ENCODE measurements around the gene GPR25.

Gene GPR25

GRCh38 chr1:200872446-200873115, at the start of gene GPR25:
TSS of gene GPR25 (plus strand) at chr1:200872981. CDS start at chr1:200873038, 57 bp downstream.
- DNase-seq, result no peak

DNA sequence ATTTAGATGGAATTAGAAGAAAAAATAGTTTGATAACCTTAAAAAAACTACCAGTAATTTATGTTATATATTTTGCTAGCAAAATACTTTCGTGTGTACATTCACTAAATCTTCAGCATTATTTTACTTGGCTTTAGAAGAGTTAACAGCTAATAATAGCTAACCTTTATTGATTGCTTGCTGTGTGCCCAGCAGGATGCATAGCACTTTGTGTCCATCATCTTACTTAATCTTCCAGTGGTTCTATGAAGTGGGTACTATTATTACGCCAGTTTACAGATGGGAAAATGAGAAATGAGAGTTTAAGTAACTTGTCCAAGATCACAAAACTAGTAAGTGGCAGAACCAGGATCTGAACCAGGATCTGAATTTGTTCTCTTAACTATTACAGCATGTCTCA, 41.7 kb upstream of the GPR25 start:
- no peak for DNase-seq

GRCh38 chr1:200834383-200834782, 38.4 kb upstream of the GPR25 start:
- no peak for DNase-seq

DNA sequence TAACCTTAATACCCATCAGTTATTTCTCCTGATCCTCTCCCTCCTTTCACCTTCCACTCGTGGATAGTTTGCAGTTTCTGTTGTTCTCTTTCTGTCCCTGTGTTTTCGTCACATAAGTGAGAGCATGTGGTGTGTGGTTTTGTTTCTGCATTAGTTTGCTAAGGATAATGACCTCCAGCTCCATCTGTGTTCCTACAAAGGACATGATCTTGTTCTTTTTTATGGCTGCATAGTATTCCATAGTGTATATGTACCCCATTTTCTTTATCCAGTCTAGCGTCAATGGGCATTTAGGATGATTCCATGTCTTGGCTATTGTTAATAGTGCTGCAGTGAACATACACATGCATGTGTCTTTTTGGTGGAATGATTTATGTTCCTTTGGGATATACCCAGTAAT, 36.6 kb upstream of the GPR25 start:
- DNase-seq, result no peak

GRCh38 chr1:200837931-200838571, 34.7 kb upstream of the GPR25 start:
- DNase-seq, result peak; percentile 44

DNA sequence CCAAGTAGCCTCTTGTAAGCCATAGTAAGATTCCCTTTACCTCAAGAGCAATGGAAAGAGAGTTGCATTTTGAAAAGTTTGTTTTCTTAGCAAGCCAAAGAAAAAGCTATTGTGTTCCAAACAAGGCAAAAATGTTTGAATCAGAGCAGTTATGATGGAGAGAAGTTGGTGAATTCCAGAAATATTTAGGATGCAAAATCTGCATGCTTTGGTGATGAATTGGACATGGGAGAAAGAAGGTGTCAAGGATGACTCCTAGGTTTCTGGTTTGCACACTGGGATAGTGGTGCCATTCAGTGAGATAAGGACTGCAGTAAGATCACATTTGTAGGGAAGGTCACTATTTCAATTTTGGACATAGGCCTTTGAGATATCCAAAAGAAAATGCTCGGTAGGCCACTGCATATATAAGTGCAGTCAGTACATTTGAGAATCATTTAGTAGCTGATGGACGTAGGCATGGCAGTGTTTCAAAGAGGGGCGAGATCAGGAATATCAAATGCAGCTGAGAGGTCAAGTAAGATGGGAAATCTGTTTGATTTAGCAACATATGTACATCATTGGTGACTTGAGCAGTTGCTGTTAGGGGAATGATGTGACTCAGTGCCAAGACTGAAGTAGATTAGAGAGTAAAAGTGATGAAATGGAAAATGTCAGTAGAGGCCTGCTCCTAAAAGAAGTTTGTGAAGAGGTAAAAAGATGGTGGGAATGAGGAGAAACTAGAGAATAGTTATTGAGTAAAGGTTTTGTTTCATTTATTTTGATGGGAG, 33.9 kb upstream of the GPR25 start:
- peak; percentile 72 for DNase-seq

GRCh38 chr1:200845360-200845759, 27.4 kb upstream of the GPR25 start:
- DNase-seq, result no peak

- no peak for DNase-seq
Observed at GRCh38 chr1:200846398-200846797, 26.4 kb upstream of the GPR25 start.

DNA sequence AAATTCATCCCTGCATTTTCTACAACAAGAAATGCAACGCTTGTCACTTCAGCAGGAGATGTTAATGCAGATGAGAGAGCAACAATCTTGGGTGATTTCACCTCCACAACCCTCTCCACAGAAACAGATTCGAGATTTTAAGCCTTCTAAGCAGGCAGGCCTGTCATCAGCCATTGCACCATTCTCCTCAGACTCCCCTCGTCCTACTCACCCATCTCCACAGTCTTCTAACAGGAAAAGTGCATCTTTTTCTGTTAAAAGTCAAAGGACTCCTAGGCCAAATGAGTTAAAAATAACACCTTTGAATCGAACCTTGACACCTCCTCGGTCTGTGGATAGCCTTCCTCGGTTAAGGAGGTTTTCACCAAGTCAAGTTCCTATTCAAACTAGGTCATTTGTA, 23.4 kb upstream of the GPR25 start:
- no peak for DNase-seq

- no peak for DNase-seq
Observed at GRCh38 chr1:200850554-200850953, 22.2 kb upstream of the GPR25 start.

DNA sequence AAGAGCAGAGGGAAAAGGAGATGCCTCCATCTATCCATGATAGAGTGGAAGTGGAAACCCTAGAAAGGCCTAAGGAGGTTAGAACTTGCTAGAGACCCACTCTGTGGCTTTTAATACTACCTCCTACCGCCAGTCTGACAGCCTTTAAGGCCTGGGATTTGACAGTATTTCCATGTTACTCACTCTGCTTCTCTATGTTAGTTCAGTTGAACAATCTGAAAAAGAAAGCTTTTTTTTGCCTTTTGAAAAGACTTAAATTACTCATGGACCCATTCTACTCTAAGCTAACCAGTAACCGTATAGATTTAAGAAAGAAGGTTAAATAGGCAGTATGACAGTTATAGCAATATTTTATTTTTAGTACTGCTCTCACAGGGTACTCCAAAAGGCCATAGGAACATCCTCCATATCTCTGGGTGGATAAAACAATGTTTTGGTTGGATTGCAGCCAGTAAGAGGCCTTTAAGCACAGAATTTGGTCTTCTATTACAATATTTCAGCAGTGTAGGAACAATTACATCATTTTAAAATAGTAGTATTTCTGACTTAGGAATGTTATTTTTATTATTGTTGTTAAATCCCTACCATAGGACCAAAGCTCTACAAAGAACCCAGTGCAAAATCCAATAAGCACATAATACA, 15.9 kb upstream of the GPR25 start:
- peak; percentile 84 for DNase-seq

DNA sequence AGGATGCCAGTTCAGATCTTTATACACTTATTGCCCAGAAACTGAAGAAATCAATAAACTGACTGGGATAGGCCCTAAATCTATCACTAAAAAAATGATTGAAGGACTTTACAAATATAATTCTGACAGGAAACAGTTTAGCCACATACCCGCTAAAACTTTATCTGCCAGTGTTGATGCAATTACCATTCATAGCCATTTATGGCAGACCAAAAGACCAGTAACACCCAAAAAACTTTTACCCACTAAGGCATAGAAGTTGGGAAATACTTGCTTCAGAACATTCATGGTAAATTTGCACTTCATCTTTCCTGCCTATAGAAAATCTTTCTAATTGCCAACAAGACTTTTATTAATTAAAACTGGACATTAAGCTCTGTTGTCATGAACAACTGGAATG, 15.0 kb upstream of the GPR25 start:
- no peak for DNase-seq

DNA sequence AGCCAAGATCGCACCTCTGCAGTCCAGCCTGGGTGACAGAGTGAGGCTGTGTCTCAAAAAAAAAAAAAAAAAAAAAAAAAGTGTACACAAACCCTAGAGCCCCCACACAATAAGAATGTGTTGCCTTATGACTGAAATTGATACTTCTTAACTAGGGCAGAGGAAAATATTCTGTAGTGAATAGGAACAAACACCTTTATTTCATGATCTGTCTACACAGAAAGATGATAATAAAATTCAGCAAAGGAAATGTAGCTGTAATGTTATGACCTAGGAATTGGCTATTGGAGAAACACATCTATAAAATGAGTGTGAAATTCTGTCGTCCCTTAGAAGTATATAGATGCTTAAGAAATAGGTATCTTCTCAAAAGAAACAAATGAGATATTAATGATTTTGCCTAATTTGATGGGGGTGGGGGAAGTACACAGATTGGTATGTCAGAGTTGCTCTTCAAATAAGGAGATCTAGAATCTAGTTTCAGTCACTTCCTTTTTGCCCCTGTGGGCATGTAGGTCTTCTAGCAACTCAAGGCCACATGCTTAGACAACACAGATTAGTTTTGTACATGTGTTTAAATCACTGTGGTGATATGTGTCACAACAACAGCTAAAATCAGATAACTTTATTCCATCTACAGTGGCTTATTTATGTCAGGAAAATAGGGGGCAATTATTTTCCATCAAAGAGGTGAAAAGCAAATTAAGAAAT, 10.7 kb upstream of the GPR25 start:
- DNase-seq, result no peak

DNA sequence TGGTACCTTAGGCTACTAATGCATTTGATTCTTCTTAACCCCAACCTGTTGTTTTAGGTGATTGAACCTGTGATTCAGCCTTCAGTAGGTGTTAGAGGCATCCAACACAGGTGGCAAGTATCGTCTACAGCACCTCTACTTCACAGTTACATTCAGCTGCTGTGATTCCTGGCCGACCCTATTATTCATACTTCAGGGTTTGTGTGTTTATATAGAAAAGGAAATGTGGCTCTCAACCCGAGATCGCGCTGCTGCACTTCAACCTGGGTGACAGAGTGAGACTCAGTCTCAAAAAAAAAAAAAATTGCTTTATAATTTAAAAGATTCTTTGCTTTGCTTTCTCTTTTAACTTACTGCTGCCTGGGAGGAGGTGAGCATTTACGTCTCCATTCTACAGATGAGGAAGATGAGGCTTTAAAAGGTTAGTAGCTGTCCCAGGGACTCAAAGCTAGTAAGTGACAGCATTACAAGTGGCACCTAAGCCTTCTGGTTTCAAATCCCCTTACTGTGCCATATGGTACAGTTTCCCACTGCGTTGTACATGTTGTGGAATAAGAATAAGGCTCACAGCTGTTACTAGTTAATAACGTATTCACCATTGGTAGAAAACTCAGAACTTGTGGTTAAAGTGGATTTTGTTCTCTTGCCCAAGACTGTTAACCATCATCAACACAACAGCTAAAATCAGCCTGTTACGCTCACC, 9.9 kb upstream of the GPR25 start:
- peak; percentile 11 for DNase-seq

GRCh38 chr1:200866116-200866515, 6.7 kb upstream of the GPR25 start:
- DNase-seq, result peak; percentile 37

- DNase-seq, result no peak
Observed at GRCh38 chr1:200866521-200866920, 6.3 kb upstream of the GPR25 start.

DNA sequence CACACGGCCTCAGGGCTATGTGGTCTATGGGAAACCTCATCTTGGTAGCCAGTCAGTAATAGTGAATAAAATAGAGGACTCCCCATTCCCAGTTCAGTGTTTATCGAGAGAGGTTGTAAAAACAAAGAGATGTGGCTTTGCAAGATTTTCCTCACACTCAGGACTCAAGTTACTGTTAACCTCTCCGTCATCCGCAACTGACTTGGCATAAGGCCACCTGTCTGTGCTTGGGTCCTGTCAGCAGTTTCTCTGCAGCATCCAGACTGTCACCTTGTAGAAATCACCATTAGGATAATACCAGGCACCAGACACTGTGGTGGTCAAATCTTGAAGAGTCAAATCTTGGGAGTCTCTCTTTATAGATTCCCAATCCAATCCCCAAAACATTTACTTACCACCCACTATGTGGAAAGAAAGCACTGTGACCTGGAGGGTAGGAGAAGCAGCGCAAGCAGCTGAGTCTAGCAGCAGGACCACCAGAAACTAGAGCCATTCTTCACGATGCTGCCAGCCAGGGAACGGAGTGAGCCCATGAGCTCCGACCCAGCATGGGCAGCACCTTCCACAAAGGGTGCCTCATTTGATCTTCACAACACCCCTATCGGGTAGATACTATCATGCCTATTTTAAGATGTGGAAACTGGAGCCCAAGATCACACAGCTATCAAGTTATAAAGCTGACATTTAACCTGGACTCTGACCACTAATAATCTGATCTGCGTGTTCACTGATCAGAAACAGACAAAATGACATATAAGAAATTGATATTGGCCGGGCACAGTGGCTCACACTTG, 5.6 kb upstream of the GPR25 start:
- peak; percentile 9 for DNase-seq

DNA sequence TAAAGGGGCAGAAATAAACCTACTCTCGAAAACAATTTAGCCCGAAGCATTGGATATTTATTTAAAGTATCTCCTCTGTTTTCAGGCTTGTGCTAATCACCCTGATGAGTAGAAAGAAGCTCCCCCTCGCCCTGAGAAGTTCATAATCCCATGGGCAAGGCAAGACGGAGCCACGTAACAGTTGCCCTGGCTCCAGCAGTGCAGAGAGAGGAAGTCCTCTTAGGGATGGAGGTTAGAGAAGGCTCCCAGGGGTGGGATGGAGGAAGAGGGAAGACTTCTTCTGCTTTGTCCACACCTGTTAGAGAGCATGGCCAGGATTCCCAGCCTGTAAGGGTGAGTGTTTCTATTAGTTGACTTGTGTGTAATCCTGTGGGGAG, 3.4 kb upstream of the GPR25 start:
- no peak for DNase-seq

- no peak for DNase-seq
Observed at GRCh38 chr1:200869753-200870391, 2.9 kb upstream of the GPR25 start.

DNA sequence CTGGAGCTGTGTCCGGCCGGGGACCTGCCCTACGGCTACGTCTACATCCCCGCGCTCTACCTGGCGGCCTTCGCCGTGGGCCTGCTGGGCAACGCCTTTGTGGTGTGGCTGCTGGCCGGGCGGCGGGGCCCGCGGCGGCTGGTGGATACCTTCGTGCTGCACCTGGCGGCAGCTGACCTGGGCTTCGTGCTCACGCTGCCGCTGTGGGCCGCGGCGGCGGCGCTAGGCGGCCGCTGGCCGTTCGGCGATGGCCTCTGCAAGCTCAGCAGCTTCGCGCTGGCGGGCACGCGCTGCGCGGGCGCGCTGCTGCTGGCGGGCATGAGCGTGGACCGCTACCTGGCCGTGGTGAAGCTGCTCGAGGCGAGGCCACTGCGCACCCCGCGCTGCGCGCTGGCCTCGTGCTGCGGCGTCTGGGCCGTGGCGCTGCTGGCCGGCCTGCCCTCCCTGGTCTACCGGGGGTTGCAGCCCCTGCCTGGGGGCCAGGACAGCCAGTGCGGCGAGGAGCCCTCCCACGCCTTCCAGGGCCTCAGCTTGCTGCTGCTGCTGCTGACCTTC, 412 bp downstream of the GPR25 start:
- DNase-seq, result no peak
